Erythroblast (primary cell): ENCODE data around the gene LHCGR.

ENCODE experiments used
- GATA1 ChIP-seq: IDR thresholded peaks from 2 replicates; pipeline ENCODE4 v1.6.1; 2011; ENCODE audit warnings: low read depth, mild to moderate bottlenecking, control low read depth, low read length, moderate library complexity
- POLR2A ChIP-seq: IDR thresholded peaks from 2 replicates; pipeline ENCODE4 v1.6.1; 2011; ENCODE audit warnings: mild to moderate bottlenecking, low read length

DNA sequence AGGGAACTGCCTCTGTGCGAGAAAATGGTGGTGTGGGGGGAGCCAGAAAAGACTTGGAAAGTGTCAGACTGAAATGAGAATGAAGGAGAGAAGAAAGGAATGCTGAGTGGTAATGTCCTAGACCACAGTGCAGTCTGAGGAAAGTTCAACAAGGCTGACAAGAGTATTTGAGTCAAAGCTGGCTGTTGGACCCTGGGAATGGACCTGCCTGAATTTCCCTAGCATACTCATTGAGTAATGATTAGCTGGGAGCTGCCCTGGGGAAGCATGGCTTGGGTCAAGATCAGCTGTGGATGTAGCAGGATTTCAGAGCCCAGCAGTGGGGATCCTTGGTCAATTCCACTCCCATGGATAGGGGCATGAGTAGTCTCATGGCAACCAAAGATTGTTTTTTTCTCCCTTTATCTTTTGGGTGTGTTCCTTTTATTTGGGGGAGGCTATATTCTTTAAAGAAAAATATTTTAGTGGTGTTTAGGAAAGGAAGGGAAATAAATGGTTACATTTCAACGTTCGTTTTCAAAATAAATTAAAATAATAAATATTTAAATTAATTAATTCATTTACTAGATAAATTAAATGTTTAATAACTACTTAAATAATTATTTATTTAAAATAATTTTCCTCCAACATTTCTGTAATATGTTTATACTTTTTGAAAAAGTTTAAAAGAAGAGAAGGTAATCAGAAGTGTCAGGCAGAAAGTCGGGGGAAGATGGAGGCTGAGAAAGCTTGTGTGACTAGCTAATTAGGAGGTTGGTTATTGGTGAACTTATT, 15.9 kb upstream of the LHCGR start:
- no peak for TF ChIP-seq POLR2A
- no peak for TF ChIP-seq GATA1
